Ascending aorta (tissue), 2 donors: ENCODE data around the gene VWF. TPM values are rescaled to one million over a fixed set of nuclear protein-coding genes. Genes with fewer than 3 reads are reported as not detected.

Source experiments
- DNase-seq, 2 donors: peaks; one replicate each; pipeline ENCODE4 v3.0.0-alpha.2; 2019; ENCODE audit warnings: low spot score in 2 of 2
- H3K27ac ChIP-seq, 2 donors: fragments of 200-600 bp; sonication (generic); one replicate each; pipeline ENCODE4 v1.5.1; 2016 to 2017; ENCODE audit warnings: mild to moderate bottlenecking in 1 of 2
- H3K27me3 ChIP-seq: fragments of 200-600 bp; sonication (generic); one replicate; pipeline ENCODE4 v1.5.1; 2017
- H3K36me3 ChIP-seq, 2 donors: fragments of 200-600 bp; sonication (generic); one replicate each; pipeline ENCODE4 v1.5.1; 2016
- H3K4me1 ChIP-seq, 2 donors: fragments of 200-600 bp; sonication (generic); one replicate each; pipeline ENCODE4 v1.5.1; 2016 to 2017; ENCODE audit warnings: mild to moderate bottlenecking in 1 of 2
- H3K4me3 ChIP-seq, 2 donors: fragments of 200-600 bp; sonication (generic); one replicate each; pipeline ENCODE4 v1.5.1; 2016 to 2017; ENCODE audit warnings: mild to moderate bottlenecking in 1 of 2
- H3K9me3 ChIP-seq, 2 donors: fragments of 200-600 bp; sonication (generic); one replicate each; pipeline ENCODE4 v1.5.1; 2016
- CTCF ChIP-seq, 3 experiments: fragments of 200-600 bp in 2 of 3; fragments of 450-650 bp in 1 of 3; sonication (generic) in 2 of 3; IDR thresholded peaks; one replicate each; pipeline ENCODE4 v1.5.1; 2016 to 2019; ENCODE audit warnings: antibody characterized with exemption in 3 of 3, mild to moderate bottlenecking in 1 of 3, moderate library complexity in 1 of 3
- intact Hi-C: fragments of 100-400 bp; cut with DNase I; formaldehyde crosslinking; loops from one replicate; pipeline ENCODE4 v1.15.1; 2023
- total RNA-seq: library from RNA; depleted of rRNA; stranded (reverse); fragments of >200 nt; gene quantifications from one replicate; pipeline ENCODE4 v1.1.0, GENCODE V29; 2016

The VWF gene
- total RNA-seq, 1 donor from 2014 or later, result 1,026 TPM

GRCh38 chr12:6045438-6045837 lies 79.0 kb downstream of the VWF start:
- DNase-seq, result no peak
- Histone ChIP-seq H3K9me3 (no peaks in the 10 kb centered on the region), H3K4me1 (peaks cover 0 to 14% of the 10 kb centered on the region in 2 donors), H3K27ac (no peak overlapping the region), H3K27me3 (no peaks in the 10 kb centered on the region), H3K36me3 (no peaks in the 10 kb centered on the region), H3K4me3 (no peak overlapping the region)
- intact Hi-C loops, result no loop called here
- TF ChIP-seq CTCF (IDR thresholded peaks at IDR 0.05), result no peak

- no peak for TF ChIP-seq CTCF (IDR thresholded peaks at IDR 0.05)
- no peak for DNase-seq
- no peaks in the 10 kb centered on the region for H3K36me3 ChIP-seq
- intact Hi-C loops, result no loop called here
- H3K9me3 ChIP-seq, result no peaks in the 10 kb centered on the region
- peaks cover 0 to 4% of the 10 kb centered on the region in 2 donors for H3K4me1 ChIP-seq
- H3K27ac ChIP-seq, result no peak overlapping the region
- no peaks in the 10 kb centered on the region for H3K27me3 ChIP-seq
- H3K4me3 ChIP-seq, result no peak overlapping the region
Observed at GRCh38 chr12:6044082-6044481, 80.4 kb downstream of the VWF start.

GRCh38 chr12:6042446-6042845 lies 82.0 kb downstream of the VWF start:
- TF ChIP-seq CTCF (IDR thresholded peaks at IDR 0.05), result no peak
- no peaks in the 10 kb centered on the region for H3K27me3 ChIP-seq
- intact Hi-C loops, result no loop called here
- no peak for DNase-seq
- H3K4me3 ChIP-seq, result no peak overlapping the region
- H3K36me3 ChIP-seq, result no peaks in the 10 kb centered on the region
- H3K9me3 ChIP-seq, result no peaks in the 10 kb centered on the region
- no peak overlapping the region for H3K27ac ChIP-seq
- no peaks in the 10 kb centered on the region for H3K4me1 ChIP-seq

GRCh38 chr12:6041891-6042290 lies 82.6 kb downstream of the VWF start:
- Histone ChIP-seq H3K4me1 (no peaks in the 10 kb centered on the region), H3K4me3 (no peak overlapping the region), H3K36me3 (no peaks in the 10 kb centered on the region), H3K9me3 (no peaks in the 10 kb centered on the region), H3K27ac (no peak overlapping the region), H3K27me3 (no peaks in the 10 kb centered on the region)
- DNase-seq, result no peak
- TF ChIP-seq CTCF (IDR thresholded peaks at IDR 0.05), result no peak
- intact Hi-C loops, result no loop called here

- Histone ChIP-seq H3K27ac (no peak overlapping the region), H3K36me3 (no peaks in the 10 kb centered on the region), H3K4me1 (no peaks in the 10 kb centered on the region), H3K9me3 (no peaks in the 10 kb centered on the region), H3K27me3 (no peaks in the 10 kb centered on the region), H3K4me3 (no peak overlapping the region)
- no peak for TF ChIP-seq CTCF (IDR thresholded peaks at IDR 0.05)
- no peak for DNase-seq
- intact Hi-C loops, result loop anchor here (1.0 kb wide), 1 partner anchor 53 kb away; no protein-coding TSS in a partner anchor
Observed at GRCh38 chr12:6040815-6041214, 83.7 kb downstream of the VWF start.
